Activated CD4-positive, alpha-beta T cell treated with anti-CD3 and anti-CD28 coated beads, Interleukin-2, amount 50 U/mL, for 16 hours (primary cell): ENCODE results near the gene GLTPD2.

Source experiments
- DNase-seq: peaks from one replicate; pipeline ENCODE4 v3.0.0-alpha.2; 2020

The GLTPD2 gene

DNA sequence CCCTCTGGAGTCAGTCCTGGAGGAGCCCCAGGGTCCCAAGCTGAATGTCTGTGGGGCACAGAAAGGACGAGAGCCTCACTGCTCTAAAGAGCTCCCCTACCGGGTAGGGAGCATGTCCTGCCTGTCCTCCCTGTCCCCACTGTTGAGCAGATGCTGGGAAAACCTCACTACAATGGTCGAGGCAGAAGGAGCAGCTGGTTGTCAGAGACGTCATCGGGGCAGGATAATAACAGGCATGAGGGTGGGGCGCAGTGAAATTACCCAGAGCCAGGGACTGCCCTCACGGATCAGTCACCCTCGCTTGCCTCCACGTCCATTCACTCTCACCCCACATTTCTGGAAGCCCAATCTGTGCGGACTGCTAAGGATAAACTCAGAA is 16.5 kb upstream of the GLTPD2 start:
- no peak for DNase-seq

DNA sequence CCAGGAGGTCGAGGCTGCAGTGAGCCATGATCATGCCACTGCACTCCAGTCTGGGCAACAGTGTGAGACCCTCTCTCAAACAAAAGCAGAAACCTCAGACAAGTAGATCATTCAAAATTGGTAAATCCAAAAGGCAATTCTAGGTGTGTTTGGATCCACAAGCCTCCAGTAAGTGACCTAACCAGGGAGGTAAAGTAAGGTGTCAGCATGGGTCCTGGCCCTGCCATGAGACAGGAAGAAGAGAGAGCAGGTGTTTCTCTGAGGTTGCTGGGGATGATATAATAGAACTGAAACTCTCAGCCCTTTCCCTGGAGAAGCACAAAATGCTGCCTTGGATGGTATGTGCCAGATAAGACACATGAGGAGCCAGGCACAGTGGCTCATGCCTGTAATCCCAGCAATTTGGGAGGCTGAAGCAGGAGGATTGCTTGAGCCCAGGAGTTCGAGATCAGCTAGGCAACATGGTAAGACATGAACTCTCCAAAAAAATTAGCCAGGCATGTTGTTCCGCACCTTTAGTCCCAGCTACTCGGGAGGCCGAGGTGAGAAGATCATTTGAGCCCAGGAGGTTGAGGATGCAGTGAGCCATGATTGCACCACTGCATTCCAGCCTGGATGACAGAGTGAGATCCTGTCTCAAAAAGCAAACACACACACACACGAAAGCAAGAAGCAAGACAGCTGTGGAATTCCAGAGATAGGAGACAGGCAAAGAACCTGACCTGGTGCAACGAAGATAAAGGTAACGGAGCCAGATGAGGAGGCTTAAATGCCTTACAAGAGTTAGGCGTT is 10.6 kb upstream of the GLTPD2 start:
- no peak for DNase-seq

DNA sequence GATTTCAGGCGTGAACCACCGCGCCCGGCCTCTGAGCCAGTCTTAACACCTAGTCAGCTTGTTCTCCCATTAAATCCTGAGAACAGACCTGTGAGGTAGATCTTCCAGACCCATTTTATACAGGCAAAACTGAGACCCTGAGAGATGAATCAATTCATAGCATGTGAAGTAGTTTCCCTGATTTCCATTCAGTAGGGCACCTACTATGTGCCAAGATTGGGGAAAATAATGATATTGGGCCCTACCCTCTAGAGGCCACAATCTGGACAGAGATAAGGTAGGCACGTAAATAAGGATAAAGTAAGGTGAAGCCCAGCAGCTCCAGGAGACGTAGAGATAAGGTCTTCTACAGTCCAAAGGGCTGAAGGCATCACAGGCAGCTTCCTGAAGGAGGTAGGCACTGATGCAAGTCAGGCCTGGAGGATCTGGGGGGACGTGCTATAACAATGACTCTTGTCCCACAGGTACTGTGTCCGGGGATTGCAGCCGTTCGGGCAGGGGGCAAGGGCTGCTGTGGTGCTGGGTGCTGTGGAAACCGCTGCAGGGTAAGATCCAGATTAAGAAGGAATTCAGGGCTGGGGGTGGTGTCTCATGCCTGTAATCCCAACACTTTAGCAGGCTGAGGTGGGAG is 8.3 kb upstream of the GLTPD2 start:
- no peak for DNase-seq

DNA sequence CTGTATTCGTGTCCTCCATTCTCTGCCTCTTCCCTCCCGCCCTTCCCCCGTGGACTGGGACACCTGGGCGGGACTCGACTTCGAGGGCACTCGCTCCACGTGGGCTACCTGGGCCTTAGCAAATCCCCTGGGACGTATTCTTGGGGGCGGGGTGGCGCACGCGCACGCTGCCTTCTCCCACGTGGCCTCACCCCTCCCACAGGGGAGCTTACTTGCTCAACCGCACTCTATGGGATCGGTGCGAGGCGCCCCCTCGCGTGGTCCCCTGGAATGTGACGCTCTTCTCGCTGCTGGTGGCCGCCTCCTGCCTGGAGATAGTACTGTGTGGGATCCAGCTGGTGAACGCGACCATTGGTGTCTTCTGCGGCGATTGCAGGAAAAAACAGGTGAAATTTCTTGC is 6.1 kb upstream of the GLTPD2 start:
- DNase-seq: no peak

DNA sequence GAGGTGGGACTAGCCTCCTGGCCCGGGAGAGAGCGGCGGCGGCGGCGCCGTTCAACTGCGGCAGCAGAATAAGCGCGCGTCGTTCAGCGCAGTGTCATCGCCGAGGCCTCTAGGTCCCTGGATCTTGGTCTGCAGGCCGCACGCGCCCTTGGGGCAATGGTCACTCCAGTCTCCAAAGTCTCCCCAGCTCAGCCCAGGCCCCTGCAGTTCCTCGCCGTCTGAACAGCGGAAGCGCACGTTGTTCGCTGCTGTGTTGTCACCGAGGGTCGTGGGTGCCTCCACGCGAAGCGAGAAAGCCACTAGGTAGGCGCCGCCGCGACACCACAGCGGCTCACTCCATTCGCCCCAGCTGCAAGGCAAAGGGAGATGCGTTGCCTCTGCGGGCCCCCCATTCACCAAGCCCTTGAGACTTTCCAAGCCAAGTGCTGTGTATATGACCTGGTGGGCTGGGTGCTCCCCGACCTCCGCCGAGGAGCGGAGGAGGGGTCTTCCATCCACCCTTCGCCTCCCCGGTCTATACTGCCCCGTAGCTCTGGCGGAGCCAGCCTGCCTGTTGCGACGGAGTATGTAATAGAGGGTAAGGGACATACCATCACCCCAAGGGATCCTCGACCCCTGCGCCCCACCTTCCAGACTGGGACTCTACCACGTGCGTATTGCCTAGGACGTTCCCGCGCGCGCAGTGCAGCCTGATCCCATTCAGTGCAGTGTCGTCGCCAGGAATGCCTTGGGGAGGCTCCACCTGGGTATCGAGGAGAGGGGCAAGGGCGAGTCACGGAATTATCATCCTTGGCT is 3.3 kb upstream of the GLTPD2 start:
- DNase-seq: no peak

DNA sequence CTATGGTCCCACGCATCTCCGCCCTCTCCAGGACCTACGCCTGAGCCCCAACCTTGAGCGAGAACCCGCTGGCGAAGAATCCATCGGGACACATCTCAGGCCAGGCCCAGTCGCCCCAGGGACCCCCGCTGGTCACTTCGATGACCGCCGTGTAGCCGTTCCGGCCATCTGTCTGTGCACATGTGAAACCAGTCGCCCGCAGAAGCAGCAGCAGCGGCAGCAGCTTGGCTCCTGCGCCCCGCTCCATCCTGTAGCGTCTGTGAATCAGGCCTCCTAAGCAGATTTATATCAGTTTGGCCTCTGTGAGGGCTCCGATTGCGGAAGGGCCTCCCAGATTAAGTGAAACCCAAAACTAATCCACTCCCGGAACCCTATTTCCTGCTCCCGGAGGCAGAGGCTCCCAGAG is 2.7 kb upstream of the GLTPD2 start, which contains the start of gene VMO1:
TSS of gene VMO1 (minus strand) at position 259 of the 406 bp plus-strand sequence. CDS start at position 247, 12 bp downstream.
- DNase-seq: peak; percentile 18

DNA sequence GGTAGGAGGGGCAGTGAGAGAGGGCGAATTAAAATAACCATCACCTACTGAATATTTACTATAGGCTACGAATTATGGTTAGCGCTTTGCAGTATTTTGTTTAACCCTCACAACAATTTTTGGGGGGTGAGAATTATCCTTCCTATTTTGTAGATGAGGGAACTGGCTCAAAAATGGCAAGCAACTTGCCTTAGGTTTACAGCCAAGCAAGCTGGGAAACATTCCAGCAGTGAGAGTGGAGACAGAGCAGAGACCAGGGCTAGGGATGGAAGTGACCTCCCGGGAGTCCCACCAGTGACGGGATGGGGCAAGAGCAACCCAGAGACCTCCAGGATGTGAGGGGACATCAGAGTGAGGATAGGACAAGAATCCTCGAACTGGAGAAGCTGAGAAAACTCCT is 2.2 kb upstream of the GLTPD2 start:
- DNase-seq: no peak

DNA sequence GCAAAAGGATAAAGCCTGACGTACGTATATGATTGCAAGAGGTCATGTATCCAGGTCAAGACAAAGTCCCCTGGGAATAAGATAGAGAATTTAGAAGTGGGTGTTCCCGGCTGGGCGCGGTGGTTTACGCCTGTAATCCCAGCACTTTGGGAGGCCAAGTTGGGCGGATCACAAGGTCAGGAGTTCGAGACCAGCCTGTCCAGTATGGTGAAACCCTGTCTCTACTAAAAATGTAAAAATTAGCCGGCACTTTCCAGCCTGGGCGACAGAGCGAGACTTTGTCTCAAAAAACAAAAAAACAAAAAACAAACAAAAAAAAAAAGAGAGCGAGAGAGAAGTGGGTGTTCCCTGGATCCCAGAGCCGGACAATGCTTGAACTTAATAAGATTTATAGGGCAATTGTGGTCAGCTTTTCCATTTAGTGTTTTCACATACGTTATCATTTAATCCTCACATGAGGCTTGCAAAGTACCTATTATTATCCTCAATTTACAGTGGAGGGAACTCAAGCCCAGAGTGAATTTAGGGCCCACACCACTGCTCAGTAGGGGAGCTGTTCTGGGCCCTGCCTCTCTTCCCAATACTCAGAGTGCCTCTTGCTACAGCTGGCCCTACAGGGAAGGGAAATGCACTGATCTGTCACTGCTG is 481 bp upstream of the GLTPD2 start:
- DNase-seq: no peak

DNA sequence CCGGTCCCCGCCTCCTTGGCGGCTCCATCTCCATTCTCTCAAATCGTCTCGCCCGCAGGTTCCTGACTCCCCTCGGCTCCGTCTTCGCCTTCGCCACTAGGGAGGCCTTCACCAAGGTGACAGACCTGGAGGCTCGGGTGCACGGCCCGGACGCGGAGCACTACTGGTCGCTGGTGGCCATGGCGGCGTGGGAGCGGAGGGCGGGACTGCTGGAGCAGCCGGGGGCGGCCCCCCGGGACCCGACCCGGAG is 862 bp downstream of the GLTPD2 start:
- DNase-seq: no peak

DNA sequence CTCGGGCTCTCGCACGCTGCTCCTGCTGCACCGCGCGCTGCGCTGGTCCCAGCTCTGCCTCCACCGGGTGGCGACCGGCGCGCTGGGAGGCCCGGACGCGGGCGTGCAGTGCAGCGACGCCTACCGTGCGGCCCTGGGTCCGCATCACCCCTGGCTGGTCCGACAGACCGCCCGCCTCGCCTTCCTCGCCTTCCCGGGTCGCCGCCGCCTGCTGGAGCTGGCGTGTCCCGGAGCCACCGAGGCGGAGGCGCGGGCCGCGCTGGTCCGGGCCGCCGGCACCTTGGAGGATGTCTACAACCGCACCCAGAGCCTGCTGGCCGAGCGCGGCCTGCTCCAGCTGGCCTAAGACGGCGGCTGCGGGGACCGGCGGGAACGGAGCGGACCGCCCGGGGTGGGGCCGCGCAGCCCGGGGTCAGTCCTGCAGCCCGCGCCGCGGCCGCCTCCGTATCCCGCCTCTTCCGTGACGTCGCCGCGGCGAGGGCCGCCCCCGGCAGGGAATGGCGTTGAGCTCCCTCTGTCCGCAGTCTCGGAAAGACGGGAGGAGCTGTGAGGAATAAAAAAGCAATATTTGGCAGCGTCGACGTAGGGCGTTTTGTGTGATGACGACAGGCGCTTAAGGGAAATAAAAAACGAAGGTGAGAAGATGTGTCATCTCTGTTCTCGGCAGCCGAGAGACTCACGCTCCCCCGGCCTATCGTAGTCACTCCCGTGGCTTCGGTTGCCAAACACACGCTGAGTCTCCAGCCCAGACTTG is 1.4 kb downstream of the GLTPD2 start:
- peak; percentile 87 for DNase-seq

DNA sequence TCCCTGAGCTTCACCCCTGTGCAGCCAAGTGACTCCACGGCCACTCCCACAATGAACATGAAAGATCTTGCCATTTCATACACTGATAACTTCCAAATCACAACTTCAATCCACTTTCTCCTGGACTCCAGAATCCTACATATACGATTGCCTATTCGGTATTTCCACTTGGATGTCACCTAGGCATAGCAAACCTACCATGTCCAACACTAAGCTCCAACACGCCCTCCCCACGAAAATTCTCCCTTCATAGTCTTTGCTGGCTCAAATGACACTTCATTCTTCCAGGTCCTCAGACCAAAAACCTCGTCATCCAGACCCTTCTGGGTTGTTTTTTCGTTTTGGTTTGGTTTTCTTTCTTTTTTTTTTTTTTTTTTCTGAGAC is 1.9 kb downstream of the GLTPD2 start:
- DNase-seq: no peak

DNA sequence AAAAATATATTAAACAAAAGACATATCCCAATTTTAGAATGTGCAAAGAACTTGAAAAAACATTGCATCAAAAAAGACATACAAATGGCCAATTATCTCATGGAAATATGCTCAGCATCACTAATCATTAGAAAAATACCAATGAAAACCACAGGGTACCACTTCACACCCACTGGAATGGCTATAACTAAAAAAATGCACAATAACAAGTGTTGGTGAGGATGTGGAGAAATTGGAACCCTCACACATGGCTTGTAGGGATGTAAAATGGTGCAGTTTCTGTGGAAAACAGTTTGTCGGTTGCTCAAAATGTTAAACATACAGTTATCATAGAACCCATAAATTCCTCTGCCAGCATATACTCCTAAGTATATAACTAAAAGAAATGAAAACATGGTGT is 6.4 kb downstream of the GLTPD2 start:
- no peak for DNase-seq

DNA sequence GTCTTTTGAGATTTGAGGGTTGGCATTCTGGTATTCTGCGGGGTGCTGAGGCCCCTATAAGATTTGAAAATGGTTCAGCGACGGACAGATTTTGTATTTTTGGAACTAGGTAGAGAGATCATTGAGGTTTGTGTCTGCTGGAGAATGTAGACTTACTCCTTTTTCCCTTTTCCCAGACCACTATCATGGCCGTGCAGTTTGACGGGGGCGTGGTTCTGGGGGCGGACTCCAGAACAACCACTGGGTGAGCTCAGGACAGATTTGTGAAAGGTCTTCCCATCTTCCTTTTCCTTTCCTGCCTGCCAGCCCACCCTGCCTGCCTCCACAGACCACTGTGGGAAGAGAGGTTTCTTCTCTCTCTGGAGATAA is 7.8 kb downstream of the GLTPD2 start:
- DNase-seq: peak; percentile 31

DNA sequence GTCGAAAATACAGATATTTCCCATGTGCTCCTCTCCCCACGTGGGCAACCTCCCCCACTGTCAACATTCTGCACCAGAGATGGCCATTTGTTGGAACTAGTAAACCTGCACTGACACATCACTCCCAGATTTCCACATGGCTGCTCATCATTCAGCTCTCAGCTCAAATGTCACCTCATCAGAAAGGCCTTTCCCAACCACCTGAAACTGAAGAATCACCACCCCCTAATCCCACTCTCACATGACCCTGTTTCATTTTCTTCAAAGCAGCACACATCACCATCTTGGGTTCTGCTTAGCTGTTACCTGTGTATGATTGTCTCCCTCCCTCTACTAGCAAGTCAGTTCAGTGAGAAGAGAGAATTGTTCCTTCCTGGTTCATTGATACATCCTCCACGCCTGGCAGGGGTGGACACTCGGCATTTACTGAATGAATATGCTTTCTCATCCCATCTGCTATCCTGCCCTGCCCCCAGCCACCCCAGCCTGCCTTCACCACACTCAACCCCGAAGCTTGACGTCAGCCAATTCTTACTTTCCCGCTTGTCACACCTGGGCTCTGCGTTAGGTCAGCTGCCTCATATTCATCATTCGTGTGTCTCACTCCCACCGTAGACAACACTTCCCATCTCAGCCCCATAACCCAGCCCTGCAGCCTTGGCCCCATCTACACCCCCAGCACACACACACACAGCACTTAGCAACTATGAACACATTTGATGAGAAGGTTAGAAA is 11.9 kb downstream of the GLTPD2 start:
- no peak for DNase-seq

DNA sequence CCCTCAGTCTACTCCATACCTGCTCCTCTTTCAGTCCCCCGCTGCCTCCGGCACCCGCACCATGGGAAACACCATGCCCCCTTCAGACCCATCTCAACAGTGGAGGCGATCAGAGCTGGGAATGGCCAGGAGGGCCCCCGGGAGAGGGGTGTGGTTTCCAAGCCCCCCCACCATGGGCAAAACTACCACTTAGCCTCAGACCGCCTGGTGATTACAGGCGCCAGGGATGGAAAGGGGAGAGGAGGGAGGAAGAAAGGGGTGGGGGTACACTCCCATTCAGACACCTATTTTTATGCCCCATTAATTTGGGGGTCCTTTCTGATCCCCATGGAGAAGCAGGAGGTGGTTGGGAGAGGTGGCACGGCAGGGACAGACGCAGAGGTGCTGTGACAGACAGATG is 13.5 kb downstream of the GLTPD2 start, which contains the start of gene C17orf114:
TSS of gene C17orf114 (minus strand) at position 101 of the 400 bp plus-strand sequence.
- no peak for DNase-seq

DNA sequence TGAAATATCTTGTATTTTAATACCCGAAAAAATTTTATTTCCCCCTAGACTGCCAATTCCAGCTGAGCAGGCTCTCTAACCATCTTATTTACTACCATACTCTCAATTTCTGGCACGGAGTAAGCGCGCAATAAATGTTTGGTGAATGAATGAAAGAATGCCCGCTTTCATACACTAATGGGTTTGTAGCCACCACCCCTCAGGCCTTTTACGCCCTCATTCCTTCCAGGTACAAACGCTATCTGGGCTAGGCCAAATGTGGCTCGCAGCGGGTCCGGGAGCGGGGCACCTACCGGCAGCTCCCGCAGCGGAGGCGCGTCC is 17.7 kb downstream of the GLTPD2 start:
- DNase-seq: peak; percentile 16

DNA sequence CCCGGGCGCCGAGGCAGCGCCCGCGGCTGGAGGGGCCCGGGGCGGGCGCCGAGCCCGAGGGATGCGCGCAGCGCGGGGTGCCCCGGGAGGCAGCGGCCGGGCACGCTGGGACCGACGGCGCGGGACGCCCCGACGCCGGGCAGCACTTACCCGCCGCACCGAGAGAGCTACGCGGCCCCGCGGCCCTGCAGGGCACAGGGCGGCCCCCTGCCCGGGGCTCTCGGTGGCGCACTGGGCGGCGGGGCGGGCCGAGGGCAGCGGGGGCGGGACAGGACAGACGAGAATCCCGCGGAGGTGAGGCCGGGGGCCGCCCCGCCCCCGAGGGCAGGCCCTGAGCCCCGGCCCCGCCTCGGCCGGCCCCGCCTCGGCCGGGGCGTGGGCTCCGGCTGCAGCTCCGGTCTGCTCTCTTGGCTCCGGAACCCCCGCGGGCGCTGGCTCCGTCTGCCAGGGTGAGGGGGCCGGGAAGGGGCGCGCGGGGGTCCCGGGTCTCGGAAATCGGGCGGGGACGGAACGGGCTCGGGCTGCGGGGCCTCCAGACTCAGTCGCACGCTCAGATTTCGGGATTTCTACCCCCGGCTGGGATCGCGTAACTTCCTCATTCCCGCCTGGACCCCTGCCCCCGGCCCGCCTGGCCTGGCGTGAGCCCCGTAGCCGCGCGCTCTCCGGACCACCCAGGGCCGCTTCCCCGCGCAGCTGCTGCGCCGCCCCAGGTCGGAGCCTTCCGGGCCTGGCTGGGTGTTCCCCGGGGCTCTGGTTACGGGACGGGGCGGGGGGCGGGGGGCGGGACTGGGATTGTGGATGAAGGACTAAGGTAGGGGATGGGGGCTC is 18.2 kb downstream of the GLTPD2 start, which contains the start of gene PLD2:
TSS of gene PLD2 (plus strand) at position 376 of the 828 bp plus-strand sequence. CDS start 621 bp downstream, outside the sequence.
- peak; percentile 87 for DNase-seq

DNA sequence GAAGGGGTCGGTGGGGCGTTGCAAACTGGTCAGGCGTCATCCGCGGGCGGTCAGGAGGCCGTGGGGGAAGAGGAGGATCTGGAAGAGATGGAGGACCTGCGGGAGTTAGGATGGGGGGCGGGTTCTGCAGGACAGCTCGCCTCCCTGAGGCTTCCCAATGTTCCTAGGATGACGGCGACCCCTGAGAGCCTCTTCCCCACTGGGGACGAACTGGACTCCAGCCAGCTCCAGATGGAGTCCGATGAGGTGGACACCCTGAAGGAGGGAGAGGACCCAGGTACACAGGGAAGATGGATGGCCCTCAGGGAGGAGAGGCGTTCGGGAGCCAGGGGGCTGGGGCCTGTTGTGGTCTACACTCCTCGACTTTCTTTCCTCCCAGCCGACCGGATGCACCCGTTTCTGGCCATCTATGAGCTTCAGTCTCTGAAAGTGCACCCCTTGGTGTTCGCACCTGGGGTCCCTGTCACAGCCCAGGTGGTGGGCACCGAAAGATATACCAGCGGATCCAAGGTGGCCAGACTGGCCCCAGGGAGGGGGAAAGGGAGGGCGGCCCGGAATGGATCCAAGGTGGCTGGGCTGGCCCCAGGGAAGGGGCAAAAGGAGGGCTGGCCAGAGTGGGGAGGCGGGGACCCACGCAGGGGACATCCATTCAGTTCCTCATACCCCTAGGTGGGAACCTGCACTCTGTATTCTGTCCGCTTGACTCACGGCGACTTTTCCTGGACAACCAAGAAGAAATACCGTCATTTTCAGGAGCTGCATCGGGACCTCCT is 19.0 kb downstream of the GLTPD2 start:
- no peak for DNase-seq

DNA sequence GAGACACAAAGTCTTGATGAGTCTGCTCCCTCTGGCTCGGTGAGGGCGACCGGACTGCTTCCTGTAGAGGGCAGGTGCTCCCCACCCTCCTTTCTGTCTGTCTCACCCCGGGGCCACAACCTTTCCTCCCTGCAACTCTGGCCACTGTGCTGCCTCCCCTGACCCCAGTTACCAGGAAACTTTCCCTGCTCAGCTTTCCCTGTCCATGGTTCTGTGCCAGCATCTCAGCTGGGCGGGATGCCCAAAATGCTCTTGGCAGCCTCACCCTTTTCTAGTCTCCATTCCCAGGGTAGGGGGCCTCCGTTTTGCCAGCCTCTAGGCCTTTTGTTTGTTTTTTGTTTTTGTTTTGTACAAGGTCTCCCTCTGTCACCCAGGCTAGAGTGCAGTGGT is 19.6 kb downstream of the GLTPD2 start:
- no peak for DNase-seq

DNA sequence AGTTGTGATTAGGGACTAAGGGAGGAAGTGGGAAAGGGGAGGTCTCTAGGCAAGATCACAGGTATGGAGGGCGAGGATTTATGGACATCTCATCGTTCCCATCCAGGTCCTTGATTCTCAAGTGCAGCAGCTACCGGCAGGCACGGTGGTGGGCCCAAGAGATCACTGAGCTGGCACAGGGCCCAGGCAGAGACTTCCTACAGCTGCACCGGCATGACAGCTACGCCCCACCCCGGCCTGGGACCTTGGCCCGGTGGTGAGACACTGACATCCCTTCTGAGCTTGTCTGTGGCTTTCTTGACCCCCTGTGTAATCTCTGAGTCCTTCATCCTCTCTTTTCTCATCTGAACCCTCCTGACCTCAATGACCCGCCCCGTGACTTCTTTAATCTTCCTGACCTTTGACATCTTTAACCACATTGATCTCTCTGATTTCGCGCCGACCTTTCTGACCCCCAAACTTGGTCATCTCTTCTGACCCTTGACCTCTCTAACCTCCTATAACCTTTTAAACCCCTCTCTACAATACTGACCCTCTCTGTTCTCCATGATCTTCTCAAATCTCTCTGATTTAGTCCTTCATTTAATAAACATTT is 22.0 kb downstream of the GLTPD2 start:
- no peak for DNase-seq
